ENCODE data around the gene GPR179.
"Not testable (repeated sequence)": the region's sequence is repeated elsewhere in the genome, so short reads cannot be mapped to it uniquely, and the experiment has no call there.

Gene GPR179

GRCh38 chr17:38322156-38322779 is 21.5 kb downstream of the GPR179 start:
- DNase-seq = no peak

GRCh38 chr17:38320482-38320881 is 23.3 kb downstream of the GPR179 start:
- DNase-seq = no peak

GRCh38 chr17:38317081-38317480 is 26.7 kb downstream of the GPR179 start:
- DNase-seq = no peak

- no peak for DNase-seq
These were observed 28.3 kb downstream of the GPR179 start for GRCh38 chr17:38315497-38315896.

GRCh38 chr17:38296834-38297517 is 46.8 kb downstream of the GPR179 start, which contains the start of gene MRPL45:
Gene MRPL45, plus strand, starts transcription at chr17:38297168. Its CDS starts 16 bp downstream, at chr17:38297184.
- DNase-seq = peak; percentile 93

GRCh38 chr17:38295602-38296365 is 48.0 kb downstream of the GPR179 start:
- not testable (repeated sequence) for DNase-seq

- not testable (repeated sequence) for DNase-seq
These were observed 54.0 kb downstream of the GPR179 start for GRCh38 chr17:38289760-38290159.

GRCh38 chr17:38288217-38288827 is 55.4 kb downstream of the GPR179 start:
- DNase-seq = peak; percentile 34

- DNase-seq = peak; percentile 32
These were observed 57.2 kb downstream of the GPR179 start for GRCh38 chr17:38286501-38287091.

GRCh38 chr17:38285994-38286393 is 57.8 kb downstream of the GPR179 start:
- not testable (repeated sequence) for DNase-seq
